ENCODE data around the gene THOC1. TPM values are rescaled to one million over a fixed set of nuclear protein-coding genes. Genes with fewer than 3 reads are reported as not detected.

The THOC1 gene
- total and polyA plus RNA-seq, 2 of the 8 experiments (the other 6 are each of a cell fraction or from before 2014, with no cell fraction given) = 19.1 to 66.4 TPM

DNA sequence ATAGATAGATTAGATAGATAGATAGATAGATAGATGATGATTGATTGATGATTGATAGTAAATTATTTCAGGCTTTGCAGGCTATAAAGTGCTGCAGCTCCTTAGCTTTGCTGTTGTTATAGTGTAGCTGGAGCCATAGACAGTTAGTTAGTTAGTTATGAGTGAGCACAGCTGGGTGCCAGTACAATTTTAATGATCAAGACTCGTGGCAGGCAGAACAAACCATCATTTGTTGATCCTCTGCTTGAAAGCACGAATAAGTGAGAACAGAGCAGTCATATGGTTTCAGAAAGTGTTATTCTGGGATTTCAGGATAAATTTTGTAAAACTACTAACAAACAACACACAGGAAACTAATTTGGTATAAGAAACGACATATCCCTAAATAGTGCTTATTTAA, 53.9 kb downstream of the THOC1 start:
- peaks cover 0 to 3% (median 0%) of the 10 kb centered on the region in 4 experiments; a peak in 1 of 7 replicates for H3K4me1 ChIP-seq (replicated peaks in 1 of 4; ENCODE audit: control insufficient read depth in 3 of 4, insufficient read depth in 4 of 4, low read length in 3 of 4)
- H3K79me2 ChIP-seq (ENCODE audit: control insufficient read depth in 1 of 2, insufficient read depth in 2 of 2, low read length in 2 of 2) = no peaks in the 10 kb centered on the region
- ChIA-PET CTCF (ENCODE audit: partially characterized antibody) (interaction anchor here (1.2 to 1.4 kb wide), 2 partner anchors 10 to 16 kb away, joined by 3 read pairs; no protein-coding TSS in a partner anchor), POLR2A (ENCODE audit: partially characterized antibody) (no interaction called here)
- no peaks in the 10 kb centered on the region for H3K23me2 ChIP-seq (ENCODE audit: low read depth, low read length)
- no peak overlapping the region for H2BK120ac ChIP-seq (replicated peaks; ENCODE audit: low read depth, low read length)
- DNase-seq (ENCODE audit: low read depth in 1 of 2, low spot score in 2 of 2) = no peak
- no peak overlapping the region for H3K14ac ChIP-seq (ENCODE audit: insufficient read length)
- H3K79me1 ChIP-seq (ENCODE audit: low read depth, low read length) = no peaks in the 10 kb centered on the region
- TF ChIP-seq, protein P1, sequence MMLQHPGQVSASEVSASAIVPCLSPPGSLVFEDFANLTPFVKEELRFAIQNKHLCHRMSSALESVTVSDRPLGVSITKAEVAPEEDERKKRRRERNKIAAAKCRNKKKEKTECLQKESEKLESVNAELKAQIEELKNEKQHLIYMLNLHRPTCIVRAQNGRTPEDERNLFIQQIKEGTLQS (IDR thresholded peaks at IDR 0.05; ENCODE audit: insufficient read depth, low read depth, low read length) = no peak
- H3K27me3 ChIP-seq (replicated peaks in 1 of 4; ENCODE audit: control insufficient read depth in 3 of 4, extremely low read depth in 1 of 4, insufficient read depth in 3 of 4, low read length in 3 of 4) = peaks cover 0 to 1% (median 0%) of the 10 kb centered on the region in 4 experiments; a peak in 1 of 7 replicates
- H2BK5ac ChIP-seq (ENCODE audit: low read depth, low read length) = no peak overlapping the region
- H2AK5ac ChIP-seq (ENCODE audit: low read depth, low read length) = no peak overlapping the region
- H4K8ac ChIP-seq (ENCODE audit: extremely low read depth, insufficient read depth, low read length) = no peak overlapping the region
- H3K56ac ChIP-seq (replicated peaks; ENCODE audit: insufficient read length, low read depth, low read length) = no peak overlapping the region
- H4K91ac ChIP-seq (replicated peaks; ENCODE audit: insufficient read length, low read length) = no peak overlapping the region
- H3K36me3 ChIP-seq (ENCODE audit: control insufficient read depth in 2 of 4, insufficient read depth in 4 of 4, low read length in 3 of 4) = peaks cover 14 to 78% (median 61%) of the 10 kb centered on the region in 4 experiments; a peak in 7 of 8 replicates
- no peak overlapping the region for H3K18ac ChIP-seq (ENCODE audit: extremely low read depth, low read length)
- peaks cover 0 to 3% of the 10 kb centered on the region in 2 experiments for H4K20me1 ChIP-seq (replicated peaks in 1 of 2; ENCODE audit: control insufficient read depth in 1 of 2, insufficient read depth in 2 of 2, low read length in 2 of 2)
- peaks cover 8% of the 10 kb centered on the region in 2 experiments; a peak in 3 of 4 replicates for H3K9me3 ChIP-seq (ENCODE audit: insufficient read depth in 2 of 2, low read depth in 1 of 2, low read length in 1 of 2)
- no peak overlapping the region for H3K9ac ChIP-seq (replicated peaks in 1 of 4; ENCODE audit: extremely low read depth in 1 of 4, low read depth in 3 of 4, low read length in 3 of 4)
- H3K4me2 ChIP-seq (ENCODE audit: insufficient read depth in 1 of 2, low read depth in 2 of 2, low read length in 2 of 2) = no peak overlapping the region
- H4K5ac ChIP-seq (ENCODE audit: insufficient read length, low read depth, low read length) = no peak overlapping the region
- 92% methylated on average over 3 of the region's 3 CpGs; no CpG with 5 or more reads in 1 of the 2 experiments for WGBS, 2 experiments (ENCODE audit: extremely low coverage in 1 of 2, insufficient coverage in 1 of 2, insufficient read length in 1 of 2, insufficient replicate concordance in 2 of 2, low coverage in 1 of 2, low lambda C conversion rate in 2 of 2, missing lambda C conversion rate in 1 of 2)
- H2BK12ac ChIP-seq (ENCODE audit: low read depth, low read length) = no peak overlapping the region
- FAIRE-seq = no peak
- H2AFZ ChIP-seq (ENCODE audit: low read length) = no peak overlapping the region
- no peak overlapping the region for H3K27ac ChIP-seq (ENCODE audit: low read depth, low read length)
- H2BK20ac ChIP-seq (ENCODE audit: low read length) = no peak overlapping the region
- no peak overlapping the region for H2BK15ac ChIP-seq (ENCODE audit: low read length)
- no peak overlapping the region for H3K4ac ChIP-seq (replicated peaks; ENCODE audit: insufficient read length, low read depth, low read length)
- no peak overlapping the region for H3K4me3 ChIP-seq (ENCODE audit: extremely low read depth in 1 of 4, insufficient read depth in 2 of 4, low read depth in 3 of 4, low read length in 4 of 4)
- H3K23ac ChIP-seq (ENCODE audit: insufficient read length) = no peak overlapping the region

Measured in H1 (cell line).